ENCODE results near the gene BCL2A1.

Gene BCL2A1

GRCh38 chr15:79990997-79991334 is 20.0 kb upstream of the BCL2A1 start:
- no peak for TF ChIP-seq CTCF (IDR thresholded peaks at IDR 0.05; ENCODE audit: low read depth, low read length)
- TF ChIP-seq POLR2A (IDR thresholded peaks at IDR 0.05; ENCODE audit: extremely low read depth, insufficient read length), result no peak
- no peak for TF ChIP-seq MYC (IDR thresholded peaks at IDR 0.05; ENCODE audit: low read depth, low read length)
- TF ChIP-seq MAX (IDR thresholded peaks at IDR 0.05; ENCODE audit: low read depth, low read length), result no peak
- H3K4me3 ChIP-seq (ENCODE audit: low read depth, low read length), result no peak overlapping the region
- DNase-seq (ENCODE audit: low read depth), result no peak

GRCh38 chr15:79990280-79990996 is 19.4 kb upstream of the BCL2A1 start:
- DNase-seq (ENCODE audit: low read depth), result no peak
- no peak for TF ChIP-seq MYC (IDR thresholded peaks at IDR 0.05; ENCODE audit: low read depth, low read length)
- TF ChIP-seq POLR2A (IDR thresholded peaks at IDR 0.05; ENCODE audit: extremely low read depth, insufficient read length), result no peak
- no peak for TF ChIP-seq MAX (IDR thresholded peaks at IDR 0.05; ENCODE audit: low read depth, low read length)
- no peak for TF ChIP-seq CTCF (IDR thresholded peaks at IDR 0.05; ENCODE audit: low read depth, low read length)
- no peak overlapping the region for H3K4me3 ChIP-seq (ENCODE audit: low read depth, low read length)

GRCh38 chr15:79989682-79990081 is 18.7 kb upstream of the BCL2A1 start:
- DNase-seq (ENCODE audit: low read depth), result peak; percentile 86
- TF ChIP-seq POLR2A (IDR thresholded peaks at IDR 0.05; ENCODE audit: extremely low read depth, insufficient read length) (no peak), CTCF (IDR thresholded peaks at IDR 0.05; ENCODE audit: low read depth, low read length) (peak; percentile 9), MYC (IDR thresholded peaks at IDR 0.05; ENCODE audit: low read depth, low read length) (peak; percentile 81), MAX (IDR thresholded peaks at IDR 0.05; ENCODE audit: low read depth, low read length) (peak; percentile 78)
- no peak overlapping the region for H3K4me3 ChIP-seq (ENCODE audit: low read depth, low read length)

- DNase-seq (ENCODE audit: low read depth), result no peak
- no peak for TF ChIP-seq MAX (IDR thresholded peaks at IDR 0.05; ENCODE audit: low read depth, low read length)
- no peak for TF ChIP-seq POLR2A (IDR thresholded peaks at IDR 0.05; ENCODE audit: extremely low read depth, insufficient read length)
- TF ChIP-seq CTCF (IDR thresholded peaks at IDR 0.05; ENCODE audit: low read depth, low read length), result no peak
- TF ChIP-seq MYC (IDR thresholded peaks at IDR 0.05; ENCODE audit: low read depth, low read length), result no peak
- H3K4me3 ChIP-seq (ENCODE audit: low read depth, low read length), result no peak overlapping the region
Measured at GRCh38 chr15:79989183-79989582, 18.2 kb upstream of the BCL2A1 start.

- no peak for DNase-seq (ENCODE audit: low read depth)
- no peak overlapping the region for H3K4me3 ChIP-seq (ENCODE audit: low read depth, low read length)
- TF ChIP-seq POLR2A (IDR thresholded peaks at IDR 0.05; ENCODE audit: extremely low read depth, insufficient read length) (no peak), MAX (IDR thresholded peaks at IDR 0.05; ENCODE audit: low read depth, low read length) (no peak), CTCF (IDR thresholded peaks at IDR 0.05; ENCODE audit: low read depth, low read length) (no peak), MYC (IDR thresholded peaks at IDR 0.05; ENCODE audit: low read depth, low read length) (no peak)
Measured at GRCh38 chr15:79988448-79989117, 17.6 kb upstream of the BCL2A1 start.

Measured in NB4 (cell line).